Neural crest cell (in vitro differentiated cells): Measurements from ENCODE around the gene DOCK1. TPM values are rescaled to one million over a fixed set of nuclear protein-coding genes. Genes with fewer than 3 reads are reported as not detected.

Source experiments
- DNase-seq: peaks from one replicate; pipeline ENCODE4 v3.0.0; 2021; ENCODE audit warnings: low read depth, mixed read lengths, low spot score
- H3K27ac Mint-ChIP-seq: one replicate; pipeline ENCODE4 v1.8.0; 2021; ENCODE audit warnings: mild to moderate bottlenecking, mixed read lengths; ENCODE audit not compliant: unreplicated experiment
- H3K27me3 Mint-ChIP-seq: 2 replicates; pipeline ENCODE4 v1.8.0; 2021; ENCODE audit warnings: low read depth, mild to moderate bottlenecking, mixed read lengths
- H3K36me3 Mint-ChIP-seq: 2 replicates; pipeline ENCODE4 v1.8.0; 2021; ENCODE audit warnings: low read depth, mild to moderate bottlenecking, mixed read lengths
- H3K4me1 Mint-ChIP-seq: 2 replicates; pipeline ENCODE4 v1.8.0; 2021; ENCODE audit warnings: mixed read lengths
- H3K4me3 Mint-ChIP-seq: one replicate; pipeline ENCODE4 v1.8.0; 2021; ENCODE audit warnings: mild to moderate bottlenecking, mixed read lengths
- H3K9me3 Mint-ChIP-seq: 2 replicates; pipeline ENCODE4 v1.8.0; 2021; ENCODE audit warnings: mixed read lengths
- total RNA-seq: library from RNA; stranded (reverse); gene quantifications from 2 replicates; pipeline ENCODE4 v1.2.1, GENCODE V29; 2021
- TF ChIP-seq, protein P1 (sequence below): fragments of 200-600 bp; sonication (generic); conservative IDR thresholded peaks from 2 replicates; pipeline ENCODE4 v1.5.0; 2021; ENCODE audit warnings: antibody characterized with exemption, mild to moderate bottlenecking

The DOCK1 gene
- total RNA-seq, 1 donor from 2014 or later: 55.8 TPM

DNA sequence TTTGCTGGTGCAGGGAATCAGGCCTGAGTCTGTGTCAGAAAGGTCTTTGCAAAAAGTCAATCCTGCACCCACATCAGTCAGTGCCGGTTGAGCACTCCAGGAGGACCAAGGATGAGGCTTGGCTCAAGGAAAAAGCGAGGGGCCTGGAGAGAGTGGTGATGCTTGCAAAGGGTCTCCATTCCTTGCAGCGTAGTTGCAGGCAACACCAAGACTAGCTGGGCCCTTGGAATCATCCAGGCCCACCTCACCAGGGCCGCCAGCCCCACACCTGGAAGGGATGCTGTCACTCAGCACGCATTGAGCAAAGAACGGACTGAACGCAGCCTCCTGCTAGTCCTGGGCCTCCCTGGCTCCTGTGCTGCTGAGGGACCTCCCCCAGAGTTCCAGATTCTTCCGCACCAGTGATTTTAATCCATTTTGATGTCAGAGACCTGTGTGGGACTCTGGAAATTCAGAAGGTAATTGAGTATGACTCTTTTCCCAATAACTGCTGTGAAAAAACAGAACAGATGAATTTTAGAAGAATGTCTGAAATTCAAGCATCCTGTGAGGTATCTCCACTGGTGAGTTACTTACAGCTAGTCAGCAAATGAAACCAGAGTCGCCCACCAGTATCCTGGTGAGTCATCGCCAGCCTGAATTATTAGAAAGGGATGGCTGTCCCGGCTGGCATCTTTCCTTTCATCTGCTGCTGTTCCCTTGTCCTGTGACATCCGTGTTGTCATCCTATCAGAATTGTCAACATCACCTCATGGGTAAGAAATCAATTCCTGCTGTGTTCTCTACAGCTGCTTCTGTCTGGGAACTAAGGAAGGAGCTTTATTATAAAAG, 493.1 kb downstream of the DOCK1 start:
- H3K27me3 Mint-ChIP-seq: no peaks in the 10 kb centered on the region
- H3K36me3 Mint-ChIP-seq: peaks cover 4% of the 10 kb centered on the region
- no peak for DNase-seq
- no peaks in the 10 kb centered on the region for H3K9me3 Mint-ChIP-seq
- TF ChIP-seq, protein P1, sequence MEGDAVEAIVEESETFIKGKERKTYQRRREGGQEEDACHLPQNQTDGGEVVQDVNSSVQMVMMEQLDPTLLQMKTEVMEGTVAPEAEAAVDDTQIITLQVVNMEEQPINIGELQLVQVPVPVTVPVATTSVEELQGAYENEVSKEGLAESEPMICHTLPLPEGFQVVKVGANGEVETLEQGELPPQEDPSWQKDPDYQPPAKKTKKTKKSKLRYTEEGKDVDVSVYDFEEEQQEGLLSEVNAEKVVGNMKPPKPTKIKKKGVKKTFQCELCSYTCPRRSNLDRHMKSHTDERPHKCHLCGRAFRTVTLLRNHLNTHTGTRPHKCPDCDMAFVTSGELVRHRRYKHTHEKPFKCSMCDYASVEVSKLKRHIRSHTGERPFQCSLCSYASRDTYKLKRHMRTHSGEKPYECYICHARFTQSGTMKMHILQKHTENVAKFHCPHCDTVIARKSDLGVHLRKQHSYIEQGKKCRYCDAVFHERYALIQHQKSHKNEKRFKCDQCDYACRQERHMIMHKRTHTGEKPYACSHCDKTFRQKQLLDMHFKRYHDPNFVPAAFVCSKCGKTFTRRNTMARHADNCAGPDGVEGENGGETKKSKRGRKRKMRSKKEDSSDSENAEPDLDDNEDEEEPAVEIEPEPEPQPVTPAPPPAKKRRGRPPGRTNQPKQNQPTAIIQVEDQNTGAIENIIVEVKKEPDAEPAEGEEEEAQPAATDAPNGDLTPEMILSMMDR: no peak
- no peak overlapping the region for H3K27ac Mint-ChIP-seq
- H3K4me3 Mint-ChIP-seq: no peak overlapping the region
- H3K4me1 Mint-ChIP-seq: peaks cover 21% of the 10 kb centered on the region

DNA sequence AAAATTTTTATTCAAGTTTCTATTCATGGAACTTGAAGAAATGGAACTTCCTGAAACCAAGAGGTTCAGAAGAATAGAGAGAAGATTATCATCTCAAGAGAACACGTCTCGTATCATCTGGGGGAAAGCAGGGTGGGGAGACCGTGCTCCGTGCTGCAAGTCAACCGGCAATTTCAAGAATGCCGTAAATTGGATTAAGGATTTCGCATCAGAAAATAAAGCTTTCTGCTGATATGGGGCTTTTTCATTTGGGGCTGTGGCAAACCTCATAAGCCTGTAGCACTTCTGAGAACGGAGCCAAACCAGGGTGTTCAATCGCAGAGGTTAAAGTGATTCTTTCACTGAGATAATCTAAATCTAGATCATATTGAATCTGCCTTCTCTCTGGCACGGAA, 493.7 kb downstream of the DOCK1 start:
- DNase-seq: no peak
- Mint-ChIP-seq H3K4me3 (no peak overlapping the region), H3K27ac (no peak overlapping the region), H3K4me1 (peaks cover 24% of the 10 kb centered on the region), H3K27me3 (no peaks in the 10 kb centered on the region), H3K36me3 (peaks cover 4% of the 10 kb centered on the region), H3K9me3 (no peaks in the 10 kb centered on the region)
- TF ChIP-seq, protein P1: no peak

DNA sequence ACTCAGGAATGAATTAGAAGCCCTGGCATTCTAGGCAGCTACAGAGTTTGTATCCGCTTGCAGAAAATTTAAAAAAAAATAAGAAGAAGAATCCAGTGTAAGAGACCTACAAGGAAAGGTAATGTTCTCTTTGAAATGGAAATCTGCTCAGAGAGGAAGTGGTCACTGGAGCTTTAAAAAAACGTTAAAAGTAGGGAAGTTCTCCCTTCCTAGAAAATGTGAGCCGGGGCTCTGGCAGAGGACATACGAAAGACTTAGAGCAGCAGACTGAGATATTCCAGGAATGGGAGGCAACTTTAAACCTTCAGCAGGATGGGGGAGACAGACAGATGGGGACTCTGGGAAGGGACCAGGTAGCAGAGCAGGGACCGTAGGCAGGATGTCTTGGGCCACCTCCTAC, 494.4 kb downstream of the DOCK1 start:
- H3K36me3 Mint-ChIP-seq: peaks cover 6% of the 10 kb centered on the region
- H3K4me3 Mint-ChIP-seq: no peak overlapping the region
- no peaks in the 10 kb centered on the region for H3K27me3 Mint-ChIP-seq
- H3K4me1 Mint-ChIP-seq: peaks cover 24% of the 10 kb centered on the region
- TF ChIP-seq, protein P1: no peak
- DNase-seq: no peak
- no peaks in the 10 kb centered on the region for H3K9me3 Mint-ChIP-seq
- H3K27ac Mint-ChIP-seq: no peak overlapping the region

DNA sequence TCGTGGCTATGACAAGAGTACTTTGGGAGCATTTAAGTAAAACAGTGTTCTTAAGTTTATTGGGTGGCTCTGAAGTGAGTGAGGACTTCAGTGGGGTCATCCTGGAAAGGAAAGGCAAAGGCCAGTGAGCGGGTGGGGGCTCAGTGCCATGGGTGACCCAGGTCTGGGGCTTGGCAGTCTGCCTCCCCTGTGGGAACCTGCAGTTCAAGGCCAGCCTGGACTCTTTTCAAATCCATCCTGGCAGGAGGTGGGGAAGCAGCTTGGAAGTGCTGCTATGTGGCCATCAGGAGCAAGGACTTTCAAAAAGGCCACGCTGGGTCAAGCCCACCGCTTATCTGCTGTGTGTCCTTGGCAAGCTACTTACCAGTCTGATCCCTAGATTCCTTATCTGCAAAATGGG, 495.0 kb downstream of the DOCK1 start:
- peaks cover 24% of the 10 kb centered on the region for H3K4me1 Mint-ChIP-seq
- H3K4me3 Mint-ChIP-seq: no peak overlapping the region
- H3K27me3 Mint-ChIP-seq: no peaks in the 10 kb centered on the region
- H3K36me3 Mint-ChIP-seq: peaks cover 9% of the 10 kb centered on the region
- no peak overlapping the region for H3K27ac Mint-ChIP-seq
- H3K9me3 Mint-ChIP-seq: no peaks in the 10 kb centered on the region
- no peak for DNase-seq
- TF ChIP-seq, protein P1: no peak

DNA sequence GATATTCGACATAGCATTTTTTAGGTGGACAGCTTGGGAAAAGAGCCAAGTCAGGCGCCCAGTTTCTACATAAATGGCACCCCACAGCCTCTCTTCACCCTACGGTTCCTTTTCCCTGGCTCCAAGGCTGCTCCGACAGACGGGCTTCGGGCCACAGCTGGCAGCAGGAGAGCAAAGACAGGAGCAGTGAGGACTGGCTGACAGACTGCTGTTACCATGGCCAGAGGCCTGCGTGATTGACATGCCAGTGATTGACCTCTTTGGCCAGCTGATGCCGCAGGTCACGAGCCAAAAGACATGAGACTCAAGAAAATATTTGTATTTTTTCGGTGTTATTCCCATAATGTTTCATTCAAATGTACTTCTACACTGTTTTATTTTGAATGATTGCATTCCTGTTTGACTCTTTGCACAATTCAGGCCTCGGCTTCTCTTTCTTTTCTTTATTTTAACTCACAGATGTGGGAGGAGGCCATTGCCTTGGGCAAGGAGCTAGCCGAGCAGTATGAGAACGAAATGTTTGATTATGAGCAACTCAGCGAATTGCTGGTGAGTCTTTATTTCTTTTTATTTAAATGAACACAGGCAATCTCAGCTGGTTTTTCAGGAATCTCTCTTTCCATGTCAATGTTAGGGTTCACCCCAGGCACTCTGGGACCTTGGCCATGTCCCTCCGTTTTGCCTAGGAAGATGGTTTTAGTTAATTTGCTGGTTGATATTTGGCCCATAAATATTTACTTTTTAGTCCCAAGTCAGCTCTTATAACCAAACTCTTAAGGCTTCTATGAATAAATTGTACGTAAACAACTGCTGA, 497.6 kb downstream of the DOCK1 start:
- TF ChIP-seq, protein P1: no peak
- peak; percentile 8 for DNase-seq
- H3K4me3 Mint-ChIP-seq: no peak overlapping the region
- peak overlapping the region; percentile 12 for H3K27ac Mint-ChIP-seq
- peaks cover 12% of the 10 kb centered on the region for H3K36me3 Mint-ChIP-seq
- no peaks in the 10 kb centered on the region for H3K27me3 Mint-ChIP-seq
- peaks cover 24% of the 10 kb centered on the region for H3K4me1 Mint-ChIP-seq
- H3K9me3 Mint-ChIP-seq: no peaks in the 10 kb centered on the region
